Measurements from ENCODE around the gene STAMBPL1. TPM values are rescaled to one million over a fixed set of nuclear protein-coding genes. Genes with fewer than 3 reads are reported as not detected.

The STAMBPL1 gene
- total RNA-seq, 1 donor from 2014 or later: 1.8 TPM

DNA sequence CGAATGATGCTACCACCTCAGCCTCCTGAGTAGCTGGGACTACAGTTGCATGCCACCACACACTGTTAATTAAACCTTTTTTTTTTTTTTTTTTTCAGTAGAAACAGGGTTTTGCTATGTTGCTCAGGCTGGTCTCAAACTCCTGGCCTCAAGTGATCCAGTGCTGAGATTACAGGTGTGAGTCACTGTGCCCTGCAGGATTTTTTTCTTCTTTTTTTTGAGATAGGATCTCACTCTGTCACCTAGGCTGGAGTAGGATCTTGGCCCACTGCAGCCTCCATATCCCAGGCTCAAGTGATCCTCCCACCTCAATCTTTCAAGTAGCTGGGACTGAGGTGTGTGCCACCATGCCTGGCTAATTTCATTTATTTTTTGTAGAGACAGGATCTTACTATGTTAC is 66.2 kb downstream of the STAMBPL1 start:
- no peak for DNase-seq (ENCODE audit: low spot score)
- ATAC-seq: no peak

DNA sequence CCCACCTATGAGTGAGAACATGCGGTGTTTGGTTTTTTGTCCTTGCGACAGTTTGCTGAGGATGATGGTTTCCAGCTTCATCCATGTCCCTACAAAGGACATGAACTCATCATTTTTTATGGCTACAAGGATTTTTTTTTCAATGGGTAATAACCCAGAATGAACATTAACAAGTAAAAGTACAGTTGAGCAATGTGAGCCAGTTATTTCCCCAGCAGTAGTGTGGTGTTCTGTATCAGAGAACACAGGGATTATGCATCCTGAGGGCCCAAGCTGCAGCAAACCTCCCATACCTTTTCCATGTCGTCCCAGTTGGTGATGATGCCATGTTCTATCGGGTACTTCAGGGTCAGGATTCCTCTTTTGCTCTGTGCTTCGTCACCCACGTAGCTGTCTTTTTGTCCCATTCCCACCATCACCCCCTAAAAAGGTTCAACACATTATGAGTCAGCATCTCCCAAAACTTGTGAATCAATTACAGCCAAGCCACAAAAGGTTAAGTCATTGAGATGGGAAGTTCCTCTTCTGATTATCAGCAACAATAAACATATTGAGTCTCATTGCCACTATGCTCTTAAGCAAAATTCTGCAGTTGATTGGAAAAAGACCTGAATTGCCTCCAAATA is 67.0 kb downstream of the STAMBPL1 start:
- DNase-seq (ENCODE audit: low spot score) (no peak), ATAC-seq (no peak)

DNA sequence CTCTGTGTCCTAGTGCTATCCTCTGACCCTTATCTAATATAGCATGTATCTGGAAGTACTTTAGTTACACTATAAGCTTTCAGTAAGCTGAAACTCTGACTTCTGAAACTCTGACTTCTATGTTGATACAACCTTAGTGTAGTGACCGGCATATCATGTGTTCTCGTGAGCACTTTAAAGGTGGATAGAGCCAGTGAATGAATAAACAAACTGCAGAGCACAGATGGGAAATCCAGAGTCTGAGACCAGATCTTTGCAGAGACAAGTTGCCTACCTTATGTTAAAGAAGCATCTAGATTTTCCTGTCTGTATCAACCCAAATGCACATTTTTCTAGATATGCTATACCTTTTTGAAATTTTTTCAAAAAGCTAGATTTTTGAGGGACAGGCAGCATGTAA is 69.0 kb downstream of the STAMBPL1 start:
- no peak for ATAC-seq
- no peak for DNase-seq (ENCODE audit: low spot score)

DNA sequence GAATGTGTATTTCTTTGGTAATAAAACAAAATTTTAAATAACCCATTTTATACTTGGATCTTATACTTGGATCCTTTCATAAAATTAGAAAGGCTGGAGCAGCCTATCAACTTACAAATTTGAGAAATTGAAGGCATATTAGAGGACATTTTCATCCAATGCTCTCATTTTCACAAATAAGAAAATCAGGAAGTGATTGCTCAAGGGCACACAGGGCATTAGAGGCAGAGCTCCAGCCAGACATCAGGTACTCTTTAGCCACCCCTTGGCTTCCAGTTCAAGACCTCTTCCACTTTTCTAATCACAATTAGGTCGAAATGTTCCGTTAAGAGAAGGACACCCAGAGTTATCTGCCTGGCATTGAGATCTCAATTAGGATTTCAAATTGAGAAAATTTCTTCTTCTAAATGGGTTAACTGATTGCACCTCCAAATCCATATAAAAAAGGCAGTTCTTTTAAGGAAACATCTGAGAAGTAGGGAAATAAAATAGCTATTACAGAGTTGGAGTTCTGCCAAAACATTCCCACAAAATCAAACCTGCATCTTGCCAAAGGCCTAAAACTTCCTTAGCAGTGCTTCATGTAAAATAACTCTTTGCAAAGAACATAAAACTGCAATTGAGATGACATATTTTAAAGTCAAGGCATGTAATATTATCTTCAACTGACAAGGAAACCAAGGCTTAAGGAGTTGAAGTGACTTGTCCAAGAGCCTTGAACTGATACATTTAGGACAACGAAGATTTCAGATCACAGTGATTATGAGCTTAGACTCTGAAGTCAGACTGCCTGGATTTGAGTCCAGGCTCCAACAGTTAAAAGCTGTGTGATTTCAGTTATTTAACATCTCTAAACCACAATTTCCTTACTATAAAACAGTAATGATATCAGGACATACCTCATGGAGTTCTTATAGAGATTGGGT is 70.1 kb downstream of the STAMBPL1 start:
- no peak for ATAC-seq
- DNase-seq (ENCODE audit: low spot score): no peak

DNA sequence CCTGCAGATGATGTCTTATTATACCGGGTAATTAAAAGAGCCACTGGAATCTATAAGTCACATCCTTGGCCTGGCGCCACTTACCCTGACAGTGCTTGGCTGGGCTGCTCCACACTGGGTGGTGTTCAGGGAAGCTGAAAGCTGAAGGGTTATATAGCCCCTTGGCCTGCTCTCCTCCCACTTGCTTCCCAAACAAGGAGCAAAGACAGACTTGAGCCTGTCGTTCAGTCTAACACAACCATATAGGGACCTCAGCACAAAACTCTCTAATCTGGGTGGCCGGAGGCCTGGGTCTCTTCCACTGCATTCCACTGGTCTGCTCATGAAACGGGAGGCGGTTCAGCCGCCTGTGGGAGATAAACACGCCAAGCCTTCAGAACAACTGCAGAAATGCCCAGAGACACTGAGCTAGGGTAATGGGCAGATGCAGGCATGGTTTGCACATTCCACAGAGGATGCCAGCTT is 72.6 kb downstream of the STAMBPL1 start, which contains the start of gene ACTA2:
Gene ACTA2, minus strand, starts transcription at position 127 of the 465 bp plus-strand sequence. CDS start 3,843 bp downstream, outside the sequence.
- ATAC-seq (peak; percentile 30), DNase-seq (ENCODE audit: low spot score) (no peak)

DNA sequence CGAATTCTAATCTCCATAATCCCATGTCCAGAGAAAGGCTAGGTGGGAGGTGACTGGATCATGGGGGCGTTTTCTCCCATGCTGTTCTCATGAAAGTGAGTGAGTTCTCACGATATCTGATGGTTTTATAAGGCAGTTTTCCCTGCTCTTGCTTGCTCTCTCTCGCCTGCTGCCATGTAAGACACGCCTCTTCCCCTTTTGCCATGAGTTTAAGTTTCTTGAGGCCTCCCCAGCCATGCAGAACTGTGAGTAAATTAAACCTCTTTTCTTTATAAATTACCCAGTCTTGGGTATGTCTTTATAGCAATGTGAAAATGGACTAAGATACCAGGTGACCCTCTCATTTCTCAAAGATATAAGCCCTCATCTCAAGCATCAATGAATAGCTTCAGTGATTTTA is 73.6 kb downstream of the STAMBPL1 start:
- no peak for ATAC-seq
- DNase-seq (ENCODE audit: low spot score): no peak

DNA sequence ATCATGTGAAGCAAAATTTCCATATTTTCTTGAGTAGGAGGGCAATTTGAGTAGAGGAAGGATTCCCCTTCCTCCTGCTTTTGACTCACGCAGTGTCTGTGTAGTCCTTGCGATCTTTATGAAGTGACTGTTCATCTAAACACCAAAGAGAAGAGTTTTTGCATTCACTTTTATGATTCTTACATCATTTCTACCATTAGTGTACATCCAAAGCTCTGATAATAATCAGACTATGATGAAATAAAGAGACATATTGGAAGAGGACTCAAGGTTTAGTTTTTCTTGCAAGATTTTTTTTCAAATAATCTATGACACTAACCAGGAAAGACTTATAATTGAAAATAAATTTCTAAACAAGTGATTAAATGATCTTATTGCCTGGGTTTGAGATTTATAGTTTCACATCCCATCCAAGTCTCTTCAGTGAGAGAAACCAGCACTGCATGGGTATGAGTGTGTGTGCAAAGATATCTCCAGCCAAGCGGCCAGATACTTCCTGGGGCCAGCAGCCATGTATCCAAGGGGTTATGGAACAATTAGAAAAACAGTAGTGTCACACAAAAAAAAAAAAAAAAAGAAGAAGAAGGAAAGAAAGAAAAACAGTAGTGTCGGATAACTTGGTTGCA is 74.5 kb downstream of the STAMBPL1 start:
- ATAC-seq: no peak

DNA sequence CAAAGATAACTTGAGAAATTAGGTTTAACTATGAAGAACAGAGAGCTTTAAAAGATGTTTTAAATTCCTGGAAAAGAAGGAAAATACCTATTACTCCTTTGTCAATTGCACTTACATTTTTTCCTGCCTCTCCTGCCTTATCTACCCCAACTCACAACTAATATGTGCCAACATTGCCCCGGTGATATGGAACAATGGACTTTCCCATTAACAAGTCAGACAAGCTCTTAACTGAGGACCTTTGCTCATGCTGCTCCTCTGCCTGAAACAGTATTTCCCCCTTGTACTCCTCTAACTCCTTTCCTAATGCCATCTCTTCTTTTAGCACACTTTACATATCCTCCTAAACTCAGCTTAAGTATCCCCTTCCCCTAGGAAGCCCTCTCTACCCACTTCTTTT is 77.3 kb downstream of the STAMBPL1 start:
- no peak for ATAC-seq
- DNase-seq (ENCODE audit: low spot score): no peak

More for the DNA sequence above, 74.5 kb downstream of the STAMBPL1 start:
- no peak for DNase-seq (ENCODE audit: low spot score)

DNA sequence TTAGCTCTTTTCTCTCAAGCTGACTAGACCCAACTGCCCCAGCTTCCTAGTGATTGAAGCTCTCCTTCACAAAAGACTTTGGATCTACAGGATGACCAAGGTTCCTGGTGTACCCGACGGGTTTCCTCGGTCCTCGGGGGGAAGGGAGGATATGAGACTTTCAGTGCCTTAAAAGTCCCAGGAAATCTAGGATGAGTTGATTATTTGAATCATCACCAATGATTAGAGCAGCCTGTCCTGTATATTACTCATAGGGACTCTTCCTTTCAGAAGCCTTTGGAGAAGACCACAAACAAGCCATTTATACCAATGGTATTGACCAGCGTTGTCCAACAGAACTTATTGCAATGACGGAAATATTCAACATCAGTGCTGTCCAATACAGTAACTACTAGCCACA is 78.7 kb downstream of the STAMBPL1 start:
- DNase-seq (ENCODE audit: low spot score) (no peak), ATAC-seq (no peak)

DNA sequence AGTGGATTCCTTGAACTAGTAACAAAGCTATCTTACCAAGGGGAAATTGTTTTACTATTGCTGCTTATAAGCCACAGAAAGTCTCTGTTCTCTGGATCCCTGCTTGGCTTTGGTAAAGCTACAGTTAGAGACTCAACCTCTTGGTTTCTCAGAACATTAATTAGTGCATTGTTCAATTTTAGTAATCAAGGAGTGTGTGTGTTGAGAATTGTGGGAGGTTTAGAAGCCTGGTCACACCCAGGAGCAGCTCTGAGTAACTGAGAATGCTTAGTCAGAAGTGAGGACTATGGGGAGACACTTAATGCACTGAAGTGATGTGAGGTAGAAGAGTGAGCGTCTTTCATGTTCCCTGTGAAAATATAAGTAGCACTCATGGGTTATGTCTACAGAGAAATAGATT is 80.8 kb downstream of the STAMBPL1 start:
- DNase-seq (ENCODE audit: low spot score) (no peak), ATAC-seq (no peak)

DNA sequence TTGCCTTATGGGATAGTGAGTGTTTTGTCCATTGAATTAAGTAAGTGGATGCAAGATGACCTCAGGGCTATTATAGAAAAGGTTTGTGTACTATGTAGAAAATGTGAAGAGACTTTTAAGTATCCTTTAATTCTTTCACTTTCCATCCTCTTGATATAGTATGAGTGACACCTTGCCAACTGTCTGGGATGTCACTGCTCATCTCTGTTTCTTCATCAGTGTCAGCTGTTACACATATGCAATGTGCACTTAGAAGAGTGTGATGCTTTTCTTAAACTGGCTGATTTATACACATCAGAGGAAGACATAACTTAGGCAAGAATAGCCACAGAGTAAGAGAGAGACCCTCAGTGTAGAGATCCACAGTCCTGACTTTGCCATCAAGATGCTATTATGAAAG is 81.2 kb downstream of the STAMBPL1 start:
- ATAC-seq: no peak
- DNase-seq (ENCODE audit: low spot score): no peak

DNA sequence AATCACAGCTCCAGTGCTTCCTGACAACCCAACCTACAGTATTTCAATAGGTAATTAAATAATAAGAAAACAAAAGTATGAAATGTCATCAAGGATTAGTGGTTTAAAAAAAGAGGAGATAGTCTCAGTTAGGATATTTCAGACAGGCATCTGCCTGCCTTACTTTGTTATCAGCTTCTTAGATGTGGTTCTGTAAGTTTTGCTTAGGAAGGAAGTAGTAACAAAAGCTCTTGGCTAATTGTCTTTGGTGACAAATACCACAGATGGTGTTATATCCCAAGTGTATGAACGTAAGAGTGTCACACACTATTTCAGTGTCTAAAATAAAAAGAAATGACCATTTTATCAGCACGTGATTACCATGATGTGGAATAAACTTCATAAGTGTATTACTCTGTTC is 82.3 kb downstream of the STAMBPL1 start:
- no peak for ATAC-seq
- DNase-seq (ENCODE audit: low spot score): no peak

DNA sequence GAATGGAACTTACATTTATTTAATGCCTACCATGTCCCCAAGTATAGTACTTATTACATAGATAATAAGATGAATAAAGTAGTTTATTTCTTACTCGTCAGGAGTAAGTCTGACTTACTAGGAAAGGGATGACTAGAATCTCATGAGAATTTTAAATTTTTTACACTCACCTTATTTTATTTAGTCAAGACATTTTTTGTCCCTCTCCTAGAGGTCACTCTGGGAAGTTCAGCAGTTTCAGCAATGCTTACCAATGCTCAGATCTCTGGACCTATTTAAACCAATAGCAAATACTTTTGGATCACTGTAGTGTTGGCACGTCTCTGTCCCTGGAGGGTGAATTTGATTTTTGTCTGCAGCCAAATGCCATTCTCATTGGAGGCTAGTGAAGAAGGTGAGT is 83.3 kb downstream of the STAMBPL1 start:
- DNase-seq (ENCODE audit: low spot score) (no peak), ATAC-seq (no peak)

DNA sequence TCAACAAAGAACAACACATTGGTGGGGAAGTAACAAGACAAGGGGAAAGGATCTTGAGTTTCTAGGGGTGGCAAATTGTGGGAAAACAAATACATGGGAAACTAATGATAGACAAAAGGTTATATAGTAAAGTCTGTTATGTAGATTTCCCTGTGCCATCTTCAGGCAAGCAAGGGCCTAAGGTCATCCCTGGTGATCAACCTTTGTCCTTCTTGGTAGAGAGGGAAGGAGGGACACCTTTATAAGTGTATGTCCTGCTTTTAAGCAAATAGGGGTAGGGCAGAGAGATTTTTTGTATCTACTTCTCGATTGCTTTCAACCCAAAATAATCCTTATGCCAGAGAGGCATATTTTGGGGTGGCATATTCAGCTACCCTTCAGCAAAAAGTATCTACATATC is 84.3 kb downstream of the STAMBPL1 start:
- ATAC-seq (no peak), DNase-seq (ENCODE audit: low spot score) (no peak)

DNA sequence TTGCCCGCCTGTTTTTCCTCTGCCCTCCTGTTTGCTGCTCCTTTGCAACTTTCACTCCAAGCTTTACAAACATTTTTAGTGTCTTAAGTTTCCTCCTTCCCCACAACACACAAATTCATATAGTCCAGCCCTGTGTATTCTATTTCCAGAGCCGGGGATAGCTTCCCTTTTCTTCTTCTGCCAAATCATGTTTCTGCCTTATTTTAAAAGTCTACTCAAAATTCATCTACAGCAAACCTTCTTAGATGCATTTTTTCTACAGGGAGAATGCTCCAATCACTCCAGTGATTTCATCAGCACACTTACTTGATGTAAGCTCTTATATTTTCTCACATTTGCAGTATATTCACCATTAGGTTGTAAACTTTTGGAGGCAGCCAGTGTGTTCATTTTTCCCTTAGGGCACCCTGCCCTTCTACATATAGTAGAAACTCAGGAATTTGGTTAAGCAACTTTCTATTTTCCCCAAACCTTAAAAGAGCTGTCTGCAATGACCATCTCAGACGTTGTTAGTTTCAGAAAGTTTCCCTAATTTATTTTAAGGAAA is 84.9 kb downstream of the STAMBPL1 start:
- no peak for DNase-seq (ENCODE audit: low spot score)
- no peak for ATAC-seq

DNA sequence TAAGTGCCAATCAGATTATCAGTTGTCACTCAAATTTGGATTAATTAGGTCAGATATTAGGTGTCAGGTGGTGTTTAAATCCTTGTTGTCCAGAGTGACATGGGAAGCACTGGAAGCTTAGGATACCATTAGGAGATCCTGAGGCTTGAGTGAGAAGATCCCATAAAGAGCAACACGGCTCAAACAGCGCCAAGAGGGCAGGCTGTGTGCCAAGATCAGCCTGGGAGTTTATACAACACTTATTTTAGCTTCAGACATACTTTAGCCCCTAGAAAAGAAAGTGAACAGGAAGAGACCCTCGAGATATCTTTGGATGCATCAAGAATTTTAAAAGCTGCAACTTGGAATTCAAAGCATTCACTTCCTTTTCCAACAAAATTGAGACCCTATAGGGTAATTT is 86.8 kb downstream of the STAMBPL1 start:
- ATAC-seq (peak; percentile 62), DNase-seq (ENCODE audit: low spot score) (no peak)

DNA sequence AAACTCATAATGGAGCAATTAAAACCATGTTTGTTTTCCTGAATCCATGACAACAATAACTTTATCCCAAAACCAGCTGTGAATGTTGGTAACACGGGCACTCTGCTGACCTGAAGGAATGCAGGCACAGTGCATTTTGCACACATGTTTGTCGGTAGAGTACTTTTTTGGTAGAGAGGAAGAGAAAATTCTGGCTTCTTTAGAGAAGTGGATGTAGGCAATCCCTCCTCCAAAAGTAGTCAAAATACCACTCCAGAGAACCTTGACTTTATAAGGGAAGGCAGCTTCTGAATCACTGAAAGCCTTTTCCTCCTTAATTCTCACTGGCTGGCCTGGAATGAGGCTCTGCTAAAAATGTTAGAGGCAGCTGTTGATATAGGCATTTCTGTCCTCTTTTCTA is 88.3 kb downstream of the STAMBPL1 start:
- ATAC-seq: no peak
- DNase-seq (ENCODE audit: low spot score): no peak

DNA sequence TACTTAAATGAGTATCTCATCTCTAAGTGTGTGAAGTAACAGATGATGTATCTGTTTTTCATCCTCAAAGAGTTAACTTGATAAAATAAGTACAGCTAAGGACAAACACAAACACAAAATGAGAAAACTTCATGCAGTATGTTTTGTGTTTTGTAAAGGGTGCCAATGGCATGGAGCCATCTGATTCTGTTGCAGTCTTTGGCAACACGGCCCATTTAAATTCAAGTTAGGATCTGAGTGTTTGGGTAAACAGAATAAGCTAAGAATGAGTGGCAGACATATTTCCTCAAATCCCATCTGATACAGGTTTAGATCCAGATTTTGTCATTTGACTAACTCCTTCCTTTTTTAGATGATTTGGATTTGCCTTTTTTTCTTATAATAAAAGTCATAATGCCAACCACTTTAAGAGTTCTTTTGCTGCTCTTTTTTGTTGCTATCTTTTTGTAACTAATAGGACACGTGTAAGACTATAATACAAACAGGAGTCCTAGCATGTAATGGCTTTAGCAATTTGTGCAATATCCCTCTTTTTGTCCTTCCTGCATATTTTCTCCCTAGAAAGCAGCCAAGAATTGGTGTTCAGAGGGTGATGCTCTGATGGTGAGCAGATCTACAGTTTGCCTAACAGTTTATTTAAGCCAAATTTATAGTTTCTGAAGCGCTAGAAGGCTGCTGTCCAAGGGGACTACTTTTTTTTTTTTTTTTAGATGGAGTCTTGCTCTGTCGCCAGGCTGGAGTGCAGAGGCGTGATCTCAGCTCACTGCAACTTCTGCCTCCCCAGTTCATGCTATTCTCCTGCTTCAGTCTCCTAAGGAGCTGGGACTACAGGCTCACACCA is 91.4 kb downstream of the STAMBPL1 start:
- peak; percentile 22 for ATAC-seq
- no peak for DNase-seq (ENCODE audit: low spot score)
